ENCODE results near the gene HIP1. TPM values are rescaled to one million over a fixed set of nuclear protein-coding genes. Genes with fewer than 3 reads are reported as not detected.
A peak's percentile ranks its signal among the peaks of the same experiment; 100 is the strongest.
"Not testable (repeated sequence)": the region's sequence is repeated elsewhere in the genome, so short reads cannot be mapped to it uniquely, and the experiment has no call there.

Gene HIP1
- total RNA-seq, 2 donors from 2014 or later, result 42.9 to 48.2 TPM

DNA sequence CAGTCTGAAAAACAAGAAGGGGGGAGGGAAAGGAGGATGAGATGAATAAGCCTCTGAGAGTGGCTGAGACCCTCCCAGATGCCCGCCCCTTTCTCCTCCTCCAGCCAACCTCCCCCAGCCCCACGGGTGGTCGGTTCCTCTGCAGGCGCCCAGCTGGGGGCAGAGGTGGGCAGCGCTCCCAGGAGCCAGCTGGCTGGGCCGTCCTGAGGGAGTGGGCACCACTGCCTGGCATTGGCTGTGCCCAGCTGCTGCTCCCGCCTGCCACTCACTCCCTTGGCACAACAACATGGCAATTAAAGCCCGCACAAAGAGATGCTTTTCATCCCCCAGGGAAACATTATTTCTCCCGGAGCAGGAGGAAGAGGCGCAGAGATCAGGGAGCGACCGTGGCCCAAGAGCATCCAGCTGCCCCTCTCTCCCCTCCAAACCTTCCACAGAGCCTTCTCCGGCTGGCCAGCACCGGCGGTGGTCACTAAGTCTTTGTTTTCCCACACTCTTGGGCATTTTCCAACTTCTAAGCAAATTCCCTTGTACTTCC lies 139.4 kb downstream of the HIP1 start:
- Histone ChIP-seq H3K9me3 (no peaks in the 10 kb centered on the region), H3K4me3 (peak overlapping the region; percentile 13), H3K4me1 (ENCODE audit: control insufficient read depth in 1 of 2, low read depth in 2 of 2) (peaks cover 7 to 13% of the 10 kb centered on the region in 2 donors), H3K27ac (peak overlapping the region in 1 of 2 donors; percentile 34), H3K36me3 (peaks cover 14% of the 10 kb centered on the region), H3K27me3 (replicated peaks; ENCODE audit: insufficient read depth) (no peaks in the 10 kb centered on the region)
- TF ChIP-seq, protein P1, sequence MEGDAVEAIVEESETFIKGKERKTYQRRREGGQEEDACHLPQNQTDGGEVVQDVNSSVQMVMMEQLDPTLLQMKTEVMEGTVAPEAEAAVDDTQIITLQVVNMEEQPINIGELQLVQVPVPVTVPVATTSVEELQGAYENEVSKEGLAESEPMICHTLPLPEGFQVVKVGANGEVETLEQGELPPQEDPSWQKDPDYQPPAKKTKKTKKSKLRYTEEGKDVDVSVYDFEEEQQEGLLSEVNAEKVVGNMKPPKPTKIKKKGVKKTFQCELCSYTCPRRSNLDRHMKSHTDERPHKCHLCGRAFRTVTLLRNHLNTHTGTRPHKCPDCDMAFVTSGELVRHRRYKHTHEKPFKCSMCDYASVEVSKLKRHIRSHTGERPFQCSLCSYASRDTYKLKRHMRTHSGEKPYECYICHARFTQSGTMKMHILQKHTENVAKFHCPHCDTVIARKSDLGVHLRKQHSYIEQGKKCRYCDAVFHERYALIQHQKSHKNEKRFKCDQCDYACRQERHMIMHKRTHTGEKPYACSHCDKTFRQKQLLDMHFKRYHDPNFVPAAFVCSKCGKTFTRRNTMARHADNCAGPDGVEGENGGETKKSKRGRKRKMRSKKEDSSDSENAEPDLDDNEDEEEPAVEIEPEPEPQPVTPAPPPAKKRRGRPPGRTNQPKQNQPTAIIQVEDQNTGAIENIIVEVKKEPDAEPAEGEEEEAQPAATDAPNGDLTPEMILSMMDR (IDR thresholded peaks at IDR 0.05), result no peak
- ATAC-seq (ENCODE audit: insufficient number of reproducible peaks, low FRiP score, low read depth), result no peak
- no peak for DNase-seq (ENCODE audit: low spot score)

DNA sequence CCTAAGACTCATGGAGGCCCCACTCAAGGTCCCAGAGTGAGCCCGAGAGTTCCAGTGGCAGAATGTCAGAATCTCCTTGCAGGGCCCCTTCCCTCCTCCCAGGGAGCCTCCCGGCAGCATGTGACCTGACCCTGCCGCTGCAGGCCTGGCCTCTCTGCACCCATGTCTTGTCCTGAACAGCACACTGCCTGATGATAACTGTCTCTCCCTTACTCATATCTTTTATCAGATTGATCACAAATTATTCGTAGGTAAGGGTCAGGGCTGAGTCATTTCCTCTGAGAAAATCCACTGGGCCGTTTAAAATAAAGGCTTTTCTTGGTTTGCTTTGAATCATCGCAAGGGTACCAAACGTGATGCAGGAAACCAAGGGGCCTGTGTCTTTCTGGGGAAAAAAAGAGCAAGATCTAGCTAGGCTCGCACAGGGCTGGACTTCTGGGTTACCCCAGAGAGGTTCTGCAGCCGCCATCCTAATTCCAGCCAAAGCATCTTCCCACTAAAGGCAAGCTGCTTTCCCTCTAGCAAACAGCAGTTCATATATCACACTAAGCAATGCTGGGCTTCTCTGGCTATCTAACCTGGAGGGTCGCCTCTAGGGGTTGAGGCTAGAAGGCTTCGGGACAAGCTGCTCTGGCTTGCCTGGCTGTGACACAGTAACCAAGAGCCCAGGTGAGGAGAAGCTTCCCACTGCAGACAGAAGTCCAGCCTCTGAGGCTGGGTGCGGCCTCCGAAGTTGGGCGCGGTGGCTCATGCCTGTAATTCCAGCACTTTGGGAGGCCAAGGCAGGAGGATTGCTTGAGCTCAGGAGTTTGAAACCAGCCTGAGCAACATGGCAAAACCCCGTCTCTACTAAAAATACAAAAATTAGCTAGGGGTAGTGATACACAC lies 141.8 kb downstream of the HIP1 start:
- TF ChIP-seq, protein P1 (IDR thresholded peaks at IDR 0.05), result no peak
- no peak for ATAC-seq (ENCODE audit: insufficient number of reproducible peaks, low FRiP score, low read depth)
- no peak overlapping the region for H3K27ac ChIP-seq

DNA sequence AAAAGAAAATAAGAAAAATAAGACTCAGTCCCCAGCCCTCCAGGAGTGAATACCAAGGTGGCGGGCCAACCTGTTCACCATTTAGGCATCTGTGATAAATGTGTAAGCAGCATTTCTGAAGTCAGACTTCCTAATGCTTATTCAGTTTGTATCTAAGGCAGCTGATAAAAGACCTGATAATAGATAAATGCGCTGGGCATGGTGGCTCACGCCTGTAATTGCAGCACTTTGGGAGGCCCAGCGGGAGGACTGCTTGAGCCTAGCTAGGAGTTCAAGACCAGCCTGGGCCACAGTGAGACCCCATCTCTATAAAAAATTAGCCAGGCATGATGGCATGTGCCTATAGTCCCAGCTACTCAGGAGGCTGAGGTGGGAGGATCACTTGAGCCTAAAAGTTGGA lies 143.0 kb downstream of the HIP1 start:
- Histone ChIP-seq H3K4me3 (no peak overlapping the region), H3K27me3 (replicated peaks; ENCODE audit: insufficient read depth) (no peaks in the 10 kb centered on the region), H3K9me3 (no peaks in the 10 kb centered on the region), H3K36me3 (peaks cover 30% of the 10 kb centered on the region), H3K4me1 (ENCODE audit: control insufficient read depth in 1 of 2, low read depth in 2 of 2) (peaks cover 7 to 13% of the 10 kb centered on the region in 2 donors), H3K27ac (no peak overlapping the region)
- no peak for ATAC-seq (ENCODE audit: insufficient number of reproducible peaks, low FRiP score, low read depth)
- TF ChIP-seq, protein P1 (IDR thresholded peaks at IDR 0.05), result no peak
- DNase-seq (ENCODE audit: low spot score), result no peak

More for the DNA sequence above, 141.8 kb downstream of the HIP1 start:
- Histone ChIP-seq H3K9me3 (no peaks in the 10 kb centered on the region), H3K4me1 (ENCODE audit: control insufficient read depth in 1 of 2, low read depth in 2 of 2) (peaks cover 7 to 13% of the 10 kb centered on the region in 2 donors), H3K27me3 (replicated peaks; ENCODE audit: insufficient read depth) (no peaks in the 10 kb centered on the region), H3K36me3 (peaks cover 21% of the 10 kb centered on the region), H3K4me3 (no peak overlapping the region)
- DNase-seq (ENCODE audit: low spot score), result no peak

DNA sequence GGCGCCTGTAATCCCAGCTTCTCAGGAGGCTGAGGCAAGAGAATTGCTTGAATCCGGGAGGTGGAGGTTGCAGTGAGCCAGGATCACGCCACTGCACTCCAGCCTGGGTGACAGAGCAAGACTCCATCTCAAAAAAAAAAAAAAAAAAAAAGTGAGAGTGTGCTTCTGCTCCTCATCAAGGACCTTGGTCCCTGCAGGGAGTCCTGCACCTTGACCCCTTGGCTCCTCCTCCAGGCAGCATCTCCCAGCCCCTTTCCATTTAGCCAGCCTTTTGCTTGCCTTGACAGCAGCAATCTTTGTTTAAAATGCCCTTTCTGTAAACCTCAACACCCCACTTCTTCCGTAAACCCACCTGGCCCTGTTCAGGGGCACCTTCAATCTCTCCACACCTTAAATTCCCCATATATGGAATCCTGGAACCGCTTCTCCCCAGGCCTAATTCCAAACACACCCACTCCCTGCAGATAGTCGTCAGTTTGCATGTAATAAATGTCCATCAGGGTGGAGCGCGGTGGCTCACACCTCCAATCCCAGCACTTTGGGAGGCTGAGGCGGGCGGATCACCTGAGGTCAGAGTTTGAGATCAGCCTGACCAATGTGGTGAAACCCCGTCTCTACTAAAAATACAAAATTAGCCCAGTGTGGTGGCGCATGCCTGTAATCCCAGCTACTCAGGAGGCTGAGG lies 145.1 kb downstream of the HIP1 start:
- peaks cover 30% of the 10 kb centered on the region for H3K36me3 ChIP-seq
- ATAC-seq (ENCODE audit: insufficient number of reproducible peaks, low FRiP score, low read depth); H3K4me3 ChIP-seq; H3K9me3 ChIP-seq; H3K27me3 ChIP-seq (replicated peaks; ENCODE audit: insufficient read depth); DNase-seq (ENCODE audit: low spot score); H3K4me1 ChIP-seq (ENCODE audit: control insufficient read depth in 1 of 2, low read depth in 2 of 2); H3K27ac ChIP-seq: not testable (repeated sequence)

DNA sequence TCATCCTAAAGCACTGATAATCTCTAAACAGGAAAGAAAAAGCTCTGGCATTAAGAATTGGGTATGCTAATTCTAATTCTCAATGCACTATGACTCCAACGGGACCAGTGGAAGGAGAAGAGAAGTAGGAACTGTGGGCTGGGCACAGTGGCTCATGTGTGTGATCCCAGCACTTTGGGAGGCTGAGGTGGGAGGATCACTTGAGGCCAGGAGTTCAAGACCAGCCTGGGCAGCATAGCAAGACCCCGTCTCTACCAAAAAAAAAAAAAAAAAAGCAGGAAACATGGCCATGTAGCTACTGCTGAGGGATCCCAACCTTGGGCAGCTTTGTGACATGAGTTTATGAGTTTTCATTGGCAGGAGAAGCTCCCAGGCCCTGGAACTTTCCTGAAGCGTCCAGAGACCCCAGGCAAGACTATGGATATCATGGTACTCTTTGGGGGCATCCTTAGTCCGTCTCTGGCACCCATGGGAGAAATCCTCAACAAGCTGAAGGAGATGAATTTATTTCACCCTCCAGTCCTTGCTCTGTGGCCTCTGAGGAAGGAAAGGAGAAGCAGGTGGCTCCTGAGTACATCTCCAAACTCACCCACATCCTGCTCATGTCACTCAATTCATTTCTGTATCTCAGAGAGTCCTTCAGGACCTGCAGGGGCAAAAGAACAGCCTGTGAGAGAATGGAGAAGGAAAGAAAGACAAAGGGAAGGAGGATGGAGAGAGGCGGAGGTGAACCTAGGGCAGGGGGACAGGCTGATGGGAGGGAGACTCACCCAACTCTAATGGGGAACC lies 147.1 kb downstream of the HIP1 start:
- peaks cover 24% of the 10 kb centered on the region for H3K36me3 ChIP-seq

More for the DNA sequence above, 147.1 kb downstream of the HIP1 start:
- Histone ChIP-seq H3K4me1 (ENCODE audit: control insufficient read depth in 1 of 2, low read depth in 2 of 2) (no peaks in the 10 kb centered on the region), H3K27me3 (replicated peaks; ENCODE audit: insufficient read depth) (no peaks in the 10 kb centered on the region), H3K4me3 (no peak overlapping the region), H3K9me3 (no peaks in the 10 kb centered on the region), H3K27ac (no peak overlapping the region)
- no peak for DNase-seq (ENCODE audit: low spot score)
- ATAC-seq (ENCODE audit: insufficient number of reproducible peaks, low FRiP score, low read depth), result no peak
- TF ChIP-seq, protein P1 (IDR thresholded peaks at IDR 0.05), result no peak

Measured in thoracic aorta (tissue), 2 donors.